Adrenal gland (tissue), 12 donors: Measurements from ENCODE around the gene DLG4. TPM values are rescaled to one million over a fixed set of nuclear protein-coding genes. Genes with fewer than 3 reads are reported as not detected.
A peak's percentile ranks its signal among the peaks of the same experiment; 100 is the strongest.

Experiments used
- DNase-seq, 7 donors: peaks; one replicate each; pipeline ENCODE4 v3.0.0-alpha.2; 2019 to 2020
- H3K27ac ChIP-seq, 5 donors: fragments of 200-600 bp; sonication (generic) in 4 of 5; 1 replicate in 3 of 5; 2 replicates in 2 of 5; pipeline versions ENCODE4 v1.5.1 to v1.8.0; 2016 to 2020; ENCODE audit warnings: mild to moderate bottlenecking in 1 of 5
- H3K27me3 ChIP-seq: fragments of 200-600 bp; 2 replicates; pipeline ENCODE4 v1.8.0; 2021
- H3K36me3 ChIP-seq, 2 donors: fragments of 200-600 bp; replicated peaks in 1 of 2; 1 replicate in 1 of 2; 2 replicates in 1 of 2; pipeline versions ENCODE4 v1.5.1 to v1.8.0; 2018 to 2022
- H3K4me1 ChIP-seq, 2 donors: fragments of 200-600 bp; replicated peaks in 1 of 2; 1 replicate in 1 of 2; 2 replicates in 1 of 2; pipeline versions ENCODE4 v1.5.1 to v1.8.0; 2018 to 2021
- H3K4me3 ChIP-seq, 4 donors: fragments of 200-600 bp; sonication (generic) in 3 of 4; one replicate each; pipeline ENCODE4 v1.5.1; 2016 to 2018
- H3K9me3 ChIP-seq, 3 donors: fragments of 200-600 bp; sonication (generic) in 1 of 3; replicated peaks in 1 of 3; 1 replicate in 2 of 3; 2 replicates in 1 of 3; pipeline versions ENCODE4 v1.5.1 to v1.8.0; 2016 to 2021
- CTCF ChIP-seq, 6 experiments: fragments of 450-650 bp in 4 of 6; fragments of 200-600 bp in 2 of 6; sonication (generic) in 1 of 6; IDR thresholded peaks; 1 replicate in 5 of 6; 2 replicates in 1 of 6; pipeline versions ENCODE4 v1.5.1 to v1.8.0; 2016 to 2021; ENCODE audit warnings: antibody characterized with exemption in 6 of 6, mild to moderate bottlenecking in 2 of 6, moderate library complexity in 1 of 6
- POLR2A ChIP-seq, 2 donors: fragments of 450-650 bp; IDR thresholded peaks; one replicate each; pipeline ENCODE4 v1.6.1; 2017; ENCODE audit warnings: antibody characterized with exemption in 2 of 2, mild to moderate bottlenecking in 2 of 2, moderate library complexity in 1 of 2
- WGBS, 4 donors: extraction: QIAGEN DNeasy Blood & Tissue Kit in 2 of 4; methylation state at CpG; one replicate each; pipeline versions ENCODE4 v1.1.5 to v1.1.7; 2013 to 2017; 5-methylcytosine and 5-hydroxymethylcytosine counted together
- intact Hi-C, 2 donors: fragments of 100-400 bp; cut with DNase I; formaldehyde crosslinking; loops; one replicate each; pipeline versions ENCODE4 v1.14.1 to v1.15.0; 2022 to 2023
- polyA plus RNA-seq, 3 donors: library from polyadenylated mRNA; stranded (reverse); fragments of 200-250 nt in 2 of 3; fragments of 350-450 nt in 1 of 3; fragmentation: Illumina TruSeq in 1 of 3; extraction: RNeasy Lipid Tissue Mini Kit (QIAGEN cat#74804) in 1 of 3; gene quantifications; one replicate each; pipeline ENCODE4 v1.2.3, GENCODE V29; 2013 to 2014
- total RNA-seq, 9 donors: library from RNA; depleted of rRNA in 4 of 9; stranded (reverse); fragments of >200 nt in 4 of 9; fragments of 120-200 nt in 1 of 9; fragmentation: NEBNext Ultra II Directional in 1 of 9; extraction: Animal tissue kit (Norgen Biotek cat#: 25700) in 1 of 9; gene quantifications; one replicate each; pipeline versions ENCODE4 v1.1.0 to v1.2.4, GENCODE V29; 2013 to 2023
- donor health status: healthy with polysubstance abuse.
- donor health status: Bipolar disorder and iron deficiency.
- donor health status: DM: yes; HTN: yes; CAD: no.
- donor health status: DM: no; HTN: no; CAD: no.
- donor health status: DM: no; HTN: no; CAD: no.
- donor health status: DM: yes; HTN: yes; CAD: no.

DLG4 gene
- total and polyA plus RNA-seq, 12 donors, result 14.1 to 172 (median 30.5) TPM

- TF ChIP-seq POLR2A (IDR thresholded peaks at IDR 0.05) (peak in 1 of 2 donors; percentile 75), CTCF (IDR thresholded peaks at IDR 0.05) (no peak)
- WGBS, 4 donors, result 0 to 3% (median 1%) methylated on average over 14 to 38 of the region's 41 CpGs
- intact Hi-C loops, result no loop called here
- peak within 1 kb of the TSS; percentile 93 to 100 (median 99) for H3K27ac ChIP-seq
- H3K36me3 ChIP-seq, result peaks cover 0 to 34% of the 10 kb centered on the region in 2 donors
- no peaks in the 10 kb centered on the region for H3K27me3 ChIP-seq
- no peaks in the 10 kb centered on the region for H3K9me3 ChIP-seq
- peaks cover 31 to 39% of the 10 kb centered on the region in 2 donors for H3K4me1 ChIP-seq
- H3K4me3 ChIP-seq, result peak within 1 kb of the TSS; percentile 87 to 92 (median 90)
- DNase-seq, result peak; percentile 98 to 100 (median 99)
These were observed 32.1 kb upstream of the DLG4 start, which contains the start of gene CTDNEP1 for GRCh38 chr17:7251661-7252175. TSS of gene CTDNEP1 (minus strand) at chr17:7251734. CDS start at chr17:7251296, 438 bp downstream.

- Histone ChIP-seq H3K9me3 (no peaks in the 10 kb centered on the region), H3K27ac (peak overlapping the region; percentile 93 to 100 (median 99)), H3K4me3 (peak overlapping the region; percentile 64 to 92 (median 90)), H3K4me1 (peaks cover 31 to 39% of the 10 kb centered on the region in 2 donors), H3K27me3 (no peaks in the 10 kb centered on the region), H3K36me3 (peaks cover 0 to 34% of the 10 kb centered on the region in 2 donors)
- DNase-seq, result peak in 4 of 7 donors; percentile 35 to 48 (median 45)
- intact Hi-C loops, result no loop called here
- 0 to 2% (median 1%) methylated on average over 6 to 55 of the region's 55 CpGs for WGBS, 4 donors
- TF ChIP-seq POLR2A (IDR thresholded peaks at IDR 0.05) (peak in 1 of 2 donors; percentile 8), CTCF (IDR thresholded peaks at IDR 0.05) (no peak)
These were observed 31.3 kb upstream of the DLG4 start for GRCh38 chr17:7250695-7251627.

GRCh38 chr17:7249830-7250229, 30.2 kb upstream of the DLG4 start:
- no peaks in the 10 kb centered on the region for H3K27me3 ChIP-seq
- WGBS, 4 donors, result 77 to 84% (median 78%) methylated on average over 7 of the region's 7 CpGs
- H3K4me3 ChIP-seq, result peak overlapping the region in 2 of 4 donors; percentile 91 to 92
- H3K36me3 ChIP-seq, result peaks cover 0 to 34% of the 10 kb centered on the region in 2 donors
- H3K9me3 ChIP-seq, result no peaks in the 10 kb centered on the region
- peak overlapping the region in 2 of 5 donors; percentile 99 to 100 for H3K27ac ChIP-seq
- peak in 1 of 7 donors; percentile 31 for DNase-seq
- intact Hi-C loops, result no loop called here
- H3K4me1 ChIP-seq, result peaks cover 31 to 39% of the 10 kb centered on the region in 2 donors
- TF ChIP-seq POLR2A (IDR thresholded peaks at IDR 0.05), result no peak
- no peak for TF ChIP-seq CTCF (IDR thresholded peaks at IDR 0.05)

GRCh38 chr17:7249214-7249613, 29.6 kb upstream of the DLG4 start:
- intact Hi-C loops, result no loop called here
- peaks cover 31 to 37% of the 10 kb centered on the region in 2 donors for H3K4me1 ChIP-seq

More at GRCh38 chr17:7249214-7249613, 29.6 kb upstream of the DLG4 start:
- WGBS, 4 donors, result 75 to 81% (median 78%) methylated on average over 6 of the region's 6 CpGs
- peak in 1 of 7 donors; percentile 28 for DNase-seq
- Histone ChIP-seq H3K27ac (peak overlapping the region in 2 of 5 donors; percentile 21 to 100), H3K4me3 (no peak overlapping the region), H3K9me3 (no peaks in the 10 kb centered on the region), H3K36me3 (peaks cover 0 to 34% of the 10 kb centered on the region in 2 donors), H3K27me3 (no peaks in the 10 kb centered on the region)
- TF ChIP-seq CTCF (IDR thresholded peaks at IDR 0.05), result no peak
- no peak for TF ChIP-seq POLR2A (IDR thresholded peaks at IDR 0.05)
